NK-92 treated with Interleukin-12 subunit alpha and Interleukin-12 subunit beta, amount 100 ng/mL, for 24 hours (cell line): ENCODE measurements around the gene ZBED6.
"Not testable (repeated sequence)": the region's sequence is repeated elsewhere in the genome, so short reads cannot be mapped to it uniquely, and the experiment has no call there.

Source experiments
- DNase-seq: peaks from one replicate; lab custom pipeline; 2025; lab: John Stamatoyannopoulos, UW

Gene ZBED6

GRCh38 chr1:203781962-203782361 is 13.5 kb upstream of the ZBED6 start:
- DNase-seq, result no peak

- DNase-seq, result no peak
Observed at GRCh38 chr1:203789966-203790365, 5.5 kb upstream of the ZBED6 start.

GRCh38 chr1:203791498-203791897 is 3.9 kb upstream of the ZBED6 start:
- DNase-seq, result no peak

- DNase-seq, result no peak
Observed at GRCh38 chr1:203792486-203792885, 2.9 kb upstream of the ZBED6 start.

- DNase-seq, result not testable (repeated sequence)
Observed at GRCh38 chr1:203793561-203793960, 1.9 kb upstream of the ZBED6 start.

- no peak for DNase-seq
Observed at GRCh38 chr1:203794764-203795440, 521 bp upstream of the ZBED6 start.

- DNase-seq, result no peak
Observed at GRCh38 chr1:203796236-203796605, 798 bp downstream of the ZBED6 start.

- no peak for DNase-seq
Observed at GRCh38 chr1:203797216-203797615, 1.8 kb downstream of the ZBED6 start.

- DNase-seq, result no peak
Observed at GRCh38 chr1:203797948-203798655, 2.7 kb downstream of the ZBED6 start.

GRCh38 chr1:203799157-203799556 is 3.7 kb downstream of the ZBED6 start:
- no peak for DNase-seq

- DNase-seq, result no peak
Observed at GRCh38 chr1:203799971-203800370, 4.5 kb downstream of the ZBED6 start.

GRCh38 chr1:203805689-203806088 is 10.3 kb downstream of the ZBED6 start:
- no peak for DNase-seq

GRCh38 chr1:203807196-203807595 is 11.8 kb downstream of the ZBED6 start:
- DNase-seq, result no peak

GRCh38 chr1:203813581-203814341 is 18.3 kb downstream of the ZBED6 start:
- DNase-seq, result no peak

- DNase-seq, result no peak
Observed at GRCh38 chr1:203818399-203818798, 23.0 kb downstream of the ZBED6 start.

GRCh38 chr1:203823306-203823705 is 27.9 kb downstream of the ZBED6 start:
- no peak for DNase-seq

GRCh38 chr1:203826175-203826574 is 30.8 kb downstream of the ZBED6 start:
- no peak for DNase-seq

- no peak for DNase-seq
Observed at GRCh38 chr1:203828002-203828401, 32.6 kb downstream of the ZBED6 start.

GRCh38 chr1:203828503-203828902 is 33.1 kb downstream of the ZBED6 start:
- no peak for DNase-seq

GRCh38 chr1:203829247-203829646 is 33.8 kb downstream of the ZBED6 start:
- not testable (repeated sequence) for DNase-seq

GRCh38 chr1:203835476-203835875 is 40.1 kb downstream of the ZBED6 start:
- no peak for DNase-seq

GRCh38 chr1:203839081-203839480 is 43.7 kb downstream of the ZBED6 start:
- no peak for DNase-seq

GRCh38 chr1:203840208-203840808 is 44.9 kb downstream of the ZBED6 start:
- no peak for DNase-seq
